K562 (cell line): ENCODE results near the gene SAE1. TPM values are rescaled to one million over a fixed set of nuclear protein-coding genes. Genes with fewer than 3 reads are reported as not detected.
A peak's percentile ranks its signal among the peaks of the same experiment; 100 is the strongest.
"Not testable (repeated sequence)": the region's sequence is repeated elsewhere in the genome, so short reads cannot be mapped to it uniquely, and the experiment has no call there.

ENCODE experiments used
- ATAC-seq: fragments of 200-7000 bp; cut with Tn5 transposase; 3 replicates; pipeline ENCODE4 v1.9.1; 2020; ENCODE audit warnings: moderate library complexity
- BruUV-seq: library from RNA; stranded (reverse); fragments of 400-500 nt; replicated peaks from 2 replicates; lab custom pipeline; 2021; lab: Mats Ljungman, UMichigan
- CTCF ChIA-PET: fragments of 300-600 bp; formaldehyde crosslinking; extraction: SDS; loops from one replicate; lab custom pipeline; 2021; ENCODE audit warnings: low intra/inter-chr PET ratio; lab: Yijun Ruan, JAX
- POLR2A ChIA-PET: fragments of 300-600, 350-650 bp; sonication (Branson Sonifier 250); formaldehyde crosslinking; extraction: SDS; loops from one replicate; lab custom pipeline; 2021; ENCODE audit warnings: antibody characterized with exemption, inconsistent platforms; lab: Yijun Ruan, JAX
- DNase-seq, 4 experiments: peaks; one replicate each; pipeline versions ENCODE4 v3.0.0 to v3.0.0-alpha.2; 2011 to 2018; ENCODE audit warnings: low spot score in 3 of 4, mixed read lengths in 3 of 4; ENCODE audit errors: extremely low read depth in 1 of 4
- FAIRE-seq: peaks from 2 replicates; lab custom pipeline; 2011; peaks lifted over from hg19 to GRCh38; lab: Jason Lieb, UNC
- H2AFZ ChIP-seq: 2 replicates; pipeline ENCODE4 v1.6.0; 2011; ENCODE audit warnings: low read depth, low read length, control low read depth, inconsistent platforms
- H3K27ac ChIP-seq: fragments of 200-600 bp; 3 replicates; pipeline ENCODE4 v1.8.0; 2011; ENCODE audit warnings: low read depth, mild to moderate bottlenecking, control low read depth, inconsistent platforms, low read length, moderate library complexity, mixed read lengths; ENCODE audit errors: extremely low read depth
- H3K27me3 ChIP-seq, 2 experiments: fragments of 300-600 bp in 1 of 2; 2 replicates in 1 of 2; 3 replicates in 1 of 2; pipeline versions ENCODE4 v1.6.0 to v1.8.0; 2011; ENCODE audit warnings: inconsistent platforms in 2 of 2, low read length in 2 of 2, mild to moderate bottlenecking in 1 of 2, mixed read lengths in 1 of 2, moderate library complexity in 1 of 2; ENCODE audit not compliant: control insufficient read depth in 2 of 2, insufficient read depth in 2 of 2
- H3K36me3 ChIP-seq: fragments of 300-600 bp; 3 replicates; pipeline ENCODE4 v1.8.0; 2011; ENCODE audit warnings: mild to moderate bottlenecking, low read length, inconsistent platforms; ENCODE audit not compliant: control insufficient read depth, insufficient read depth
- H3K4me1 ChIP-seq, 2 experiments: fragments of 200-600 bp in 1 of 2; replicated peaks in 1 of 2; 2 replicates in 1 of 2; 3 replicates in 1 of 2; pipeline versions ENCODE4 v1.5.1 to v1.8.0; 2011; ENCODE audit warnings: inconsistent platforms in 2 of 2, low read length in 2 of 2, mild to moderate bottlenecking in 1 of 2, mixed read lengths in 1 of 2, moderate library complexity in 1 of 2; ENCODE audit not compliant: control insufficient read depth in 2 of 2, insufficient read depth in 2 of 2
- H3K4me2 ChIP-seq: 2 replicates; pipeline ENCODE4 v1.6.1; 2011; ENCODE audit warnings: low read length, control low read depth, inconsistent platforms, mixed read lengths; ENCODE audit not compliant: insufficient read depth
- H3K4me3 ChIP-seq: fragments of 200-600 bp; sonication (generic), shearing (Covaris generic); 2 replicates; pipeline ENCODE4 v1.5.1; 2016; ENCODE audit warnings: control low read depth, inconsistent platforms
- H3K79me2 ChIP-seq: fragments of 200-600 bp; 3 replicates; pipeline ENCODE4 v1.8.0; 2011; ENCODE audit warnings: low read length, inconsistent platforms; ENCODE audit not compliant: control insufficient read depth, insufficient read depth
- H3K9ac ChIP-seq, 2 experiments: 2 replicates each; pipeline versions ENCODE4 v1.6.0 to v1.6.1; 2011; ENCODE audit warnings: low read depth in 2 of 2, low read length in 2 of 2, control low read depth in 1 of 2, inconsistent platforms in 1 of 2, mild to moderate bottlenecking in 1 of 2, mixed read lengths in 1 of 2; ENCODE audit not compliant: insufficient read depth in 1 of 2
- H3K9me1 ChIP-seq: one replicate; pipeline ENCODE4 v1.6.0; 2011; ENCODE audit warnings: inconsistent platforms, mild to moderate bottlenecking, low read length, moderate library complexity; ENCODE audit not compliant: control insufficient read depth, insufficient read depth
- H3K9me3 ChIP-seq: replicated peaks from 2 replicates; pipeline ENCODE4 v1.5.1; 2011; ENCODE audit warnings: low read depth, low read length, inconsistent platforms; ENCODE audit not compliant: control insufficient read depth, insufficient read depth
- H4K20me1 ChIP-seq: replicated peaks from 2 replicates; pipeline ENCODE4 v1.6.1; 2011; ENCODE audit warnings: low read length, inconsistent platforms, mixed read lengths; ENCODE audit not compliant: control insufficient read depth, insufficient read depth
- HEY1 ChIP-seq: fragments of 250-450 bp; sonication (Bioruptor Pico); IDR thresholded peaks from 2 replicates; pipeline ENCODE4 v1.5.0; 2020; ENCODE audit warnings: mild to moderate bottlenecking, moderate library complexity, borderline replicate concordance
- ZNF121 ChIP-seq: sonication (generic); formaldehyde crosslinking; conservative IDR thresholded peaks from 2 replicates; pipeline ENCODE4 v1.8.0; 2022; ENCODE audit warnings: missing genetic modification reagents
- ZNF165 ChIP-seq: fragments of 250-450 bp; sonication (Bioruptor Pico); IDR thresholded peaks from 2 replicates; pipeline ENCODE4 v1.4.0; 2020; ENCODE audit warnings: borderline replicate concordance
- ZNF347 ChIP-seq: fragments of 450-650 bp; formaldehyde crosslinking; IDR thresholded peaks from 2 replicates; pipeline ENCODE4 v1.4.0; 2020; ENCODE audit warnings: low read depth, mild to moderate bottlenecking, moderate library complexity
- WGBS: fragments of 100-300 bp; shearing (Covaris generic); methylation state at CpG from one replicate; pipeline ENCODE4 v1.1.6; 2016; ENCODE audit warnings: low coverage, mixed read lengths; ENCODE audit not compliant: insufficient coverage; ENCODE audit errors: missing lambda C conversion rate; 5-methylcytosine and 5-hydroxymethylcytosine counted together
- in situ Hi-C: fragments of 300-500 bp; cut with MboI; formaldehyde crosslinking; loops from 4 replicates; pipeline ENCODE4 v1.15.0; 2018; ENCODE audit warnings: inconsistent platforms, mixed read lengths
- intact Hi-C: fragments of 100-400 bp; cut with micrococcal nuclease; formaldehyde crosslinking; loops from 2 replicates; pipeline ENCODE4 v1.14.2; 2022
- polyA plus RNA-seq, 8 experiments: library from polyadenylated mRNA; depleted of rRNA in 4 of 8; stranded (reverse) in 5 of 8; unstranded in 3 of 8; fragments of >200 nt; fragmentation: Nextera tagmentation in 2 of 8; fragmentation: Illumina TruSeq in 1 of 8; extraction: Ambion mirVana in 2 of 8; extraction: Trizol in 1 of 8; gene quantifications; 2 replicates each; pipeline versions ENCODE4 v1.2.1 to v1.2.3, GENCODE V29; 2011 to 2014; ENCODE audit warnings: inconsistent platforms in 1 of 8, missing spikeins in 1 of 8
- total RNA-seq, 7 experiments: library from RNA; depleted of rRNA in 6 of 7; stranded (reverse); fragments of >200 nt in 6 of 7; fragmentation: Illumina TruSeq in 2 of 7; extraction: Trizol in 2 of 7; gene quantifications; 2 replicates each; pipeline versions ENCODE4 v1.2.1 to v1.2.3, GENCODE V29; 2011 to 2021; ENCODE audit warnings: low replicate concordance in 1 of 7
- TF ChIP-seq, protein P1 (sequence below): fragments of 450-650 bp; IDR thresholded peaks from 2 replicates; pipeline ENCODE4 v1.6.1; 2018; ENCODE audit warnings: mild to moderate bottlenecking, low read depth; ENCODE audit not compliant: partially characterized antibody
- TF ChIP-seq, protein P2 (sequence below): fragments of 450-650 bp; IDR thresholded peaks from 2 replicates; pipeline ENCODE4 v1.6.1; 2017; ENCODE audit warnings: mild to moderate bottlenecking, moderate library complexity

SAE1 gene
- total and polyA plus RNA-seq, 9 of the 15 experiments (the other 6 are each of a cell fraction or from before 2014, with no cell fraction given), result 82.8 to 299 (median 217) TPM

DNA sequence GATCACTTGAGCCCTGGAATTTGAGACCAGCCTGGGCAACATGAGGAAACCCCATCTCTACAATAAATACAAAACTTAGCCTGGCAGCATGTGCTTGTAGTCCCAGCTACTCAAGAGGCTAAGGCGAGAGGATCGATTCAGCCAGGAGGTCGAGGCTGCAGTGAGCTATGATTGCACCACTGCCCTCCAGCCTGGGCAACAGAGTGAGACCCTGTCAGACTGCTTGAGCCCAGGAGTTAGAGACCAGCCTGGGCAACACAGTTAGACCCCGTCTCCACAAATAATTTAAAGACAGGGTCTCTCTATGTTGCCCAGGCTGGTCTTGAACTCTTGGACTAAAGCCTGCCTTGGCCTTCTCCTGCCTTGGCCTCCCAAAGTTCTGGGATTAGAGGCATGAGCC, 29.5 kb upstream of the SAE1 start:
- H3K4me3 ChIP-seq, H4K20me1 ChIP-seq, intact Hi-C loops, H2AFZ ChIP-seq, in situ Hi-C loops, DNase-seq, H3K9me1 ChIP-seq, H3K4me2 ChIP-seq, ATAC-seq, FAIRE-seq, H3K27me3 ChIP-seq, H3K9me3 ChIP-seq, BruUV-seq, H3K27ac ChIP-seq: not testable (repeated sequence)
- 94% methylated on average over 4 of the region's 4 CpGs for WGBS
- POLR2A ChIA-PET, result interaction anchor here (3.8 kb wide), 1 partner anchor 12 kb away, joined by 18 read pairs; the partner anchor contains the start of gene ZC3H4
- peaks cover 92% of the 10 kb centered on the region for H3K79me2 ChIP-seq
- 0 out of 4 replicates have a peak overlapping the region, but pooled peaks of 1 of the 2 experiments have one; percentile 21 for H3K9ac ChIP-seq
- H3K36me3 ChIP-seq, result peaks cover 63% of the 10 kb centered on the region
- CTCF ChIA-PET, result interaction anchor here (0.6 kb wide), 1 partner anchor 596 kb away, joined by 4 read pairs; no protein-coding TSS in a partner anchor
- TF ChIP-seq ZNF121, result peak; percentile 54
- peaks cover 27% of the 10 kb centered on the region in 2 experiments for H3K4me1 ChIP-seq

DNA sequence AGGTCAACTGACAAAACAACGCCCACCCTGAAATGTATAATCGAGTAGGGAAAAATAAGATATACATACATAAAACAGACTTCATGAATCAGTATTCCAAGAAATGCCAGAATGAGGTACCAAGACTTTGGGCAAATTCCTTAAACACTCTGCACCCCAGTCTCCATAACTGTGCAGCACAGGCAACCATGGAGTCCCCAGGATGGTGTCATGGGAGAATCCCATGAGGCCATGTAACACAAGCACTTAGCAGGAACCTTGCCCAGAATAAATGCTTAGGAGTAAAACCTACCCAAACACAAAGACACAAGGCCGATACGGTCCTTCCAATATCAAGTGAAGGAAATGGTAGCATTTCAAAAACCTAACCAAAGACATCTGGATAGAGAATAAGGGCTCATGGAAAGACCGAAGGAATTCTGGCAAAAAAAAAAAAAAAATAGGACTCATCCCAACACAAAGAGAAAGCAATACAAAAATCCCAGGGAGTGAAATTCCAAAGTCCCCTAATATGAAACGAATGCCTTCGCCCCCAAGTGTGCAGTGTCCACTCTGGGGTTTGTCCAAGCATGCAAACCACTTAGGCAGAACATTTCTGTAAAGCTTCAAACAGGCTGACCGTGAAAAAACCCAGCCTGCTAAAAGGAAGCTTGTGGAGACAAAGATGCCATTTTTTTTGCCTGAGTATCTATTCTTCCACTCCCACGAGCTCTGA, 28.1 kb upstream of the SAE1 start:
- intact Hi-C loops (no loop called here), in situ Hi-C loops (no loop called here)
- 86% methylated on average over 9 of the region's 9 CpGs for WGBS
- no peaks in the 10 kb centered on the region for H3K27me3 ChIP-seq
- no peak overlapping the region for H3K4me3 ChIP-seq
- TF ChIP-seq, protein P1, sequence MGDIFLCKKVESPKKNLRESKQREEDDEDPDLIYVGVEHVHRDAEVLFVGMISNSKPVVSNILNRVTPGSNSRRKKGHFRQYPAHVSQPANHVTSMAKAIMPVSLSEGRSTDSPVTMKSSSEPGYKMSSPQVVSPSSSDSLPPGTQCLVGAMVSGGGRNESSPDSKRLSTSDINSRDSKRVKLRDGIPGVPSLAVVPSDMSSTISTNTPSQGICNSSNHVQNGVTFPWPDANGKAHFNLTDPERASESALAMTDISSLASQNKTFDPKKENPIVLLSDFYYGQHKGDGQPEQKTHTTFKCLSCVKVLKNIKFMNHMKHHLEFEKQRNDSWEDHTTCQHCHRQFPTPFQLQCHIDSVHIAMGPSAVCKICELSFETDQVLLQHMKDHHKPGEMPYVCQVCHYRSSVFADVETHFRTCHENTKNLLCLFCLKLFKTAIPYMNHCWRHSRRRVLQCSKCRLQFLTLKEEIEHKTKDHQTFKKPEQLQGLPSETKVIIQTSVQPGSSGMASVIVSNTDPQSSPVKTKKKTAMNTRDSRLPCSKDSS, result no peak
- TF ChIP-seq, protein P2, sequence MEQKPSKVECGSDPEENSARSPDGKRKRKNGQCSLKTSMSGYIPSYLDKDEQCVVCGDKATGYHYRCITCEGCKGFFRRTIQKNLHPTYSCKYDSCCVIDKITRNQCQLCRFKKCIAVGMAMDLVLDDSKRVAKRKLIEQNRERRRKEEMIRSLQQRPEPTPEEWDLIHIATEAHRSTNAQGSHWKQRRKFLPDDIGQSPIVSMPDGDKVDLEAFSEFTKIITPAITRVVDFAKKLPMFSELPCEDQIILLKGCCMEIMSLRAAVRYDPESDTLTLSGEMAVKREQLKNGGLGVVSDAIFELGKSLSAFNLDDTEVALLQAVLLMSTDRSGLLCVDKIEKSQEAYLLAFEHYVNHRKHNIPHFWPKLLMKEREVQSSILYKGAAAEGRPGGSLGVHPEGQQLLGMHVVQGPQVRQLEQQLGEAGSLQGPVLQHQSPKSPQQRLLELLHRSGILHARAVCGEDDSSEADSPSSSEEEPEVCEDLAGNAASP, result no peak
- TF ChIP-seq ZNF347, result no peak
- TF ChIP-seq HEY1 (CRISPR knock-in tag), result no peak
- no peak for TF ChIP-seq ZNF165 (CRISPR knock-in tag)
- ChIA-PET POLR2A (interaction anchor here (0.6 to 3.8 kb wide), 5 partner anchors 11 to 882 kb away, joined by 3 to 18 read pairs (median 3); partner anchors contain the start of gene ZC3H4), CTCF (no interaction called here)
- peaks cover 92% of the 10 kb centered on the region for H3K79me2 ChIP-seq
- BruUV-seq, result no TSS peak
- no peak overlapping the region for H3K9ac ChIP-seq
- H3K27ac ChIP-seq, result 0 out of 3 replicates have a peak overlapping the region, but pooled peaks have one; percentile 5
- peaks cover 20 to 40% of the 10 kb centered on the region in 2 experiments for H3K4me1 ChIP-seq
- no peak overlapping the region for H3K4me2 ChIP-seq
- FAIRE-seq, result no peak
- peaks cover 50% of the 10 kb centered on the region for H3K36me3 ChIP-seq
- no peaks in the 10 kb centered on the region for H4K20me1 ChIP-seq
- DNase-seq, result peak in 1 of 4 experiments; percentile 7
- no peak overlapping the region for H2AFZ ChIP-seq
- no peaks in the 10 kb centered on the region for H3K9me3 ChIP-seq
- H3K9me1 ChIP-seq, result peaks cover 3% of the 10 kb centered on the region
- no peak for ATAC-seq
